B cell (primary cell): ENCODE data around the gene CHST3. TPM values are rescaled to one million over a fixed set of nuclear protein-coding genes. Genes with fewer than 3 reads are reported as not detected.

Experiments used
- ATAC-seq: fragments of 200-7000 bp; cut with Tn5 transposase; one replicate; pipeline ENCODE4 v1.10.0; 2021; ENCODE audit warnings: low read depth, mild to moderate bottlenecking, moderate number of reproducible peaks, moderate library complexity
- CTCF ChIA-PET: fragments of 350-600 bp; sonication (Branson Sonifier 250); formaldehyde crosslinking; loops from one replicate; lab custom pipeline; 2021; ENCODE audit warnings: antibody characterized with exemption, inconsistent platforms; lab: Charles Lee
- POLR2A ChIA-PET: fragments of 350-600 bp; sonication (Branson Sonifier 250); formaldehyde crosslinking; loops from one replicate; lab custom pipeline; 2021; ENCODE audit warnings: antibody characterized with exemption; lab: Charles Lee
- DNase-seq: peaks from one replicate; pipeline ENCODE4 v3.0.0; 2013
- H2AFZ ChIP-seq: 2 replicates; pipeline ENCODE4 v1.6.1; 2012; ENCODE audit warnings: mild to moderate bottlenecking, low read depth, low read length; ENCODE audit not compliant: insufficient read depth, poor library complexity, severe bottlenecking
- H3K27ac ChIP-seq, 2 donors: 1 replicate in 1 of 2; 2 replicates in 1 of 2; pipeline ENCODE4 v1.5.1; 2012 to 2013; ENCODE audit warnings: low read length in 2 of 2, mild to moderate bottlenecking in 2 of 2, moderate library complexity in 1 of 2
- H3K27me3 ChIP-seq, 4 experiments: fragments of 200-600 bp in 1 of 4; sonication (generic) in 1 of 4; replicated peaks in 1 of 4; 1 replicate in 2 of 4; 2 replicates in 2 of 4; pipeline versions ENCODE4 v1.6.1 to v1.7.0; 2013 to 2016; ENCODE audit warnings: low read length in 3 of 4, mild to moderate bottlenecking in 2 of 4, mixed read lengths in 1 of 4, moderate library complexity in 1 of 4; ENCODE audit not compliant: insufficient read depth in 4 of 4, control insufficient read depth in 3 of 4; ENCODE audit errors: control extremely low read depth in 1 of 4
- H3K36me3 ChIP-seq, 2 experiments: replicated peaks in 1 of 2; 1 replicate in 1 of 2; 2 replicates in 1 of 2; pipeline versions ENCODE4 v1.6.1 to v1.7.1; 2013; ENCODE audit warnings: low read length in 1 of 2; ENCODE audit not compliant: insufficient read depth in 2 of 2, control insufficient read depth in 1 of 2; ENCODE audit errors: control extremely low read depth in 1 of 2, extremely low read depth in 1 of 2
- H3K4me1 ChIP-seq, 2 donors: fragments of 200-600 bp in 1 of 2; sonication (generic) in 1 of 2; 1 replicate in 1 of 2; 2 replicates in 1 of 2; pipeline versions ENCODE4 v1.5.1 to v1.6.1; 2013 to 2017; ENCODE audit warnings: low read length in 2 of 2; ENCODE audit not compliant: control insufficient read depth in 2 of 2, insufficient read depth in 2 of 2
- H3K4me2 ChIP-seq: replicated peaks from 2 replicates; pipeline ENCODE3; 2012; ENCODE audit warnings: mild to moderate bottlenecking, low read depth, low read length; ENCODE audit not compliant: poor library complexity, severe bottlenecking
- H3K4me3 ChIP-seq, 5 experiments: fragments of 200-600 bp in 1 of 5; sonication (generic) in 1 of 5; 1 replicate in 3 of 5; 2 replicates in 2 of 5; pipeline versions ENCODE4 v1.5.1 to v1.7.0; 2011 to 2016; ENCODE audit warnings: low read length in 4 of 5, mild to moderate bottlenecking in 4 of 5, low read depth in 2 of 5, control low read depth in 1 of 5, moderate library complexity in 1 of 5; ENCODE audit not compliant: insufficient read depth in 1 of 5; ENCODE audit errors: control extremely low read depth in 1 of 5, extremely low read depth in 1 of 5
- H3K79me2 ChIP-seq: fragments of 200-600 bp; sonication (generic); one replicate; pipeline ENCODE4 v1.6.0; 2016; ENCODE audit warnings: low read length; ENCODE audit not compliant: control insufficient read depth, insufficient read depth
- H3K9ac ChIP-seq: fragments of 200-600 bp; sonication (generic); 2 replicates; pipeline ENCODE4 v1.6.1; 2017; ENCODE audit warnings: mild to moderate bottlenecking, low read length, moderate library complexity
- H3K9me3 ChIP-seq, 3 donors: one replicate each; pipeline versions ENCODE4 v1.6.1 to v1.7.1; 2013; ENCODE audit warnings: low read length in 2 of 3; ENCODE audit not compliant: control insufficient read depth in 2 of 3, insufficient read depth in 1 of 3; ENCODE audit errors: control extremely low read depth in 1 of 3
- H4K20me1 ChIP-seq: 2 replicates; pipeline ENCODE4 v1.6.0; 2012; ENCODE audit warnings: mild to moderate bottlenecking, low read length; ENCODE audit not compliant: insufficient read depth, control insufficient read depth, poor library complexity, severe bottlenecking
- H3K27ac Mint-ChIP-seq: one replicate; pipeline ENCODE4 v1.8.0; 2021; ENCODE audit warnings: mixed read lengths
- H3K27me3 Mint-ChIP-seq: one replicate; pipeline ENCODE4 v1.8.0; 2021; ENCODE audit warnings: mixed read lengths
- H3K4me1 Mint-ChIP-seq: one replicate; pipeline ENCODE4 v1.8.0; 2021; ENCODE audit warnings: mixed read lengths
- H3K4me3 Mint-ChIP-seq: one replicate; pipeline ENCODE4 v1.8.0; 2021; ENCODE audit warnings: mixed read lengths
- H3K9me3 Mint-ChIP-seq: one replicate; pipeline ENCODE4 v1.8.0; 2022; ENCODE audit warnings: mixed read lengths; ENCODE audit not compliant: insufficient read depth
- EZH2 ChIP-seq: IDR thresholded peaks from 2 replicates; pipeline ENCODE4 v1.6.1; 2012; ENCODE audit warnings: borderline replicate concordance, low read depth, mild to moderate bottlenecking, moderate library complexity, low read length; ENCODE audit not compliant: insufficient read depth, poor library complexity, severe bottlenecking
- WGBS: methylation state at CpG from one replicate; pipeline ENCODE4 v1.1.5; 2013; ENCODE audit warnings: missing lambda C conversion rate; ENCODE audit not compliant: insufficient coverage; 5-methylcytosine and 5-hydroxymethylcytosine counted together
- intact Hi-C: fragments of 100-400 bp; cut with micrococcal nuclease; formaldehyde crosslinking; loops from one replicate; pipeline ENCODE4 v1.10.0; 2022
- polyA plus RNA-seq: library from polyadenylated mRNA; depleted of rRNA; stranded (reverse); fragments of >200 nt; gene quantifications from 2 replicates; pipeline ENCODE4 v1.2.3, GENCODE V29; 2012
- total RNA-seq, 2 donors: library from RNA; stranded (reverse); fragments of 120-200 nt in 1 of 2; gene quantifications; 1 replicate in 1 of 2; 2 replicates in 1 of 2; pipeline versions ENCODE4 v1.2.3 to v1.2.4, GENCODE V29; 2013 to 2022
- TF ChIP-seq, protein P1 (sequence below): fragments of 200-600 bp; IDR thresholded peaks from one replicate; pipeline ENCODE4 v1.8.0; 2022; ENCODE audit warnings: antibody characterized with exemption, mild to moderate bottlenecking

CHST3 gene
- total and polyA plus RNA-seq, 2 donors (not counting 1 experiment from before 2014, with no cell fraction given), result 0.01 TPM; not detected in 1

DNA sequence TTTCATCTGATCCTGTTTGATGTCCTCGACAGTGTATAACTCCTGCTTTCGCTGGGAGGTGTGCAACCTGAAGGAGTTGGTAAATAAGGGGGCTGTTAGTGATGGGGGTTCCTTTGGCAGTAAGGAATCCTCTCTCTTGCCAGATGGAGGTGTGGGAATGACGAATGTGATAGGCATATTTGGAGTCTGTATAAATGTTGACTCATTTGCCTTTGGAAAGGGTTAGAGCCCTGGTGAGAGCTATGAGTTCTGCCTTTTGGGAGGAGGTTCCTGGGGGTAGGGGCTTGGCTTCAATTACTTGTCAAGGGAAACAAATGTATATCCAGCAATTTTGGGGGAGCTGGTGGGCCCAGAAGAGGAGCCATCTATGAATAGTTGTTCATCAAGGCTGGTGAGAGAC, 11.4 kb upstream of the CHST3 start:
- Histone ChIP-seq H3K79me2 (no peaks in the 10 kb centered on the region), H4K20me1 (no peaks in the 10 kb centered on the region), H3K27me3 (peaks cover 0 to 17% (median 5%) of the 10 kb centered on the region in 4 experiments), H3K9ac (no peak overlapping the region), H3K9me3 (peaks cover 0 to 58% (median 46%) of the 10 kb centered on the region in 3 donors), H3K27ac (no peak overlapping the region), H2AFZ (no peak overlapping the region), H3K4me2 (no peak overlapping the region), H3K36me3 (no peaks in the 10 kb centered on the region), H3K4me1 (no peaks in the 10 kb centered on the region), H3K4me3 (no peak overlapping the region)
- intact Hi-C loops, result no loop called here
- Mint-ChIP-seq H3K27me3 (peaks cover 5% of the 10 kb centered on the region), H3K9me3 (peaks cover 18% of the 10 kb centered on the region), H3K4me1 (no peaks in the 10 kb centered on the region), H3K4me3 (no peak overlapping the region), H3K27ac (no peak overlapping the region)
- no peak for TF ChIP-seq EZH2
- TF ChIP-seq, protein P1, sequence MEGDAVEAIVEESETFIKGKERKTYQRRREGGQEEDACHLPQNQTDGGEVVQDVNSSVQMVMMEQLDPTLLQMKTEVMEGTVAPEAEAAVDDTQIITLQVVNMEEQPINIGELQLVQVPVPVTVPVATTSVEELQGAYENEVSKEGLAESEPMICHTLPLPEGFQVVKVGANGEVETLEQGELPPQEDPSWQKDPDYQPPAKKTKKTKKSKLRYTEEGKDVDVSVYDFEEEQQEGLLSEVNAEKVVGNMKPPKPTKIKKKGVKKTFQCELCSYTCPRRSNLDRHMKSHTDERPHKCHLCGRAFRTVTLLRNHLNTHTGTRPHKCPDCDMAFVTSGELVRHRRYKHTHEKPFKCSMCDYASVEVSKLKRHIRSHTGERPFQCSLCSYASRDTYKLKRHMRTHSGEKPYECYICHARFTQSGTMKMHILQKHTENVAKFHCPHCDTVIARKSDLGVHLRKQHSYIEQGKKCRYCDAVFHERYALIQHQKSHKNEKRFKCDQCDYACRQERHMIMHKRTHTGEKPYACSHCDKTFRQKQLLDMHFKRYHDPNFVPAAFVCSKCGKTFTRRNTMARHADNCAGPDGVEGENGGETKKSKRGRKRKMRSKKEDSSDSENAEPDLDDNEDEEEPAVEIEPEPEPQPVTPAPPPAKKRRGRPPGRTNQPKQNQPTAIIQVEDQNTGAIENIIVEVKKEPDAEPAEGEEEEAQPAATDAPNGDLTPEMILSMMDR, result no peak
- no peak for DNase-seq
- ChIA-PET CTCF (no interaction called here), POLR2A (no interaction called here)
- no peak for ATAC-seq
- 67% methylated on average over 3 of the region's 3 CpGs for WGBS

DNA sequence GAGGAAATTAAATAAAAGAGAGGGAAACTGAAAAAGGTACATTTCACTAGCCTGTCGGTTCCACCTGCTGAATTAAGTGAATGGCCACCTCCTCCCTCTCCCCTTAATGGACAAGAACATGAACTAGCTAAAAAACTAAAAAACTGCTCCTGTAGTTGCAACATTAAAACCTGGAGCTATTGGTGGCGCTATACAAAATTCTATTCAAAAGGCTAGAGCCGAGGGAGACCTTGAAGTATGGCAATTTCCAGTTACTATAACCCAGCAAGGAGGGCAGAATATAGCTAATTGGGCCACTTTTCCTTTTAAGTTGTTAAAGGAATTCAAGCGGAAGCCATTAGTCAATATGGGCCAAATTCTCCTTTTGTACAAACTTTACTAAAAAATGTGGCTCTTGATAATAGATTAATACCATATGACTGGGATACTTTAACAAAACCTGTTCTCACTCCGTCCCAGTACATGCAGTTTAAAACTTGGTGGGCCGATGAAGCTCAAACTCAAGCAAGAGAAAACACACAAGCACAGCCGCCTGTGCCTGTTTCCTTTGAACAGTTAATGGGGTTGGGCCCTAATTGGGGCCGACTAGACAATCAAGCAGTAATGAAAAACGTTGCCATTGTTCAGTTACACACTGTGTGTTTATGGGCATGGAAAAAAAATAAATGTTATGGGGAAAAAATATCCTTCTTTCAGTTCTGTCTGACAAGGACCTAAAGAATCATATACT, 6.5 kb upstream of the CHST3 start:
- Mint-ChIP-seq H3K27ac (no peak overlapping the region), H3K4me3 (no peak overlapping the region), H3K4me1 (peaks cover 2% of the 10 kb centered on the region), H3K9me3 (peaks cover 14% of the 10 kb centered on the region), H3K27me3 (peaks cover 33% of the 10 kb centered on the region)
- Histone ChIP-seq H3K36me3 (no peaks in the 10 kb centered on the region), H3K4me3 (no peak overlapping the region), H3K4me2 (no peak overlapping the region), H3K4me1 (no peaks in the 10 kb centered on the region), H3K9ac (no peak overlapping the region), H3K27me3 (peaks cover 0 to 17% (median 4%) of the 10 kb centered on the region in 4 experiments), H3K27ac (no peak overlapping the region), H3K9me3 (peaks cover 1 to 30% (median 23%) of the 10 kb centered on the region in 3 donors), H3K79me2 (no peaks in the 10 kb centered on the region), H2AFZ (no peak overlapping the region), H4K20me1 (no peaks in the 10 kb centered on the region)
- DNase-seq, result no peak
- no peak for ATAC-seq
- POLR2A ChIA-PET, result no interaction called here
- CTCF ChIA-PET, result interaction anchor here (1.6 kb wide), 1 partner anchor 91 kb away, joined by 7 read pairs; no protein-coding TSS in a partner anchor
- intact Hi-C loops, result no loop called here
- TF ChIP-seq, protein P1, result no peak
- TF ChIP-seq EZH2, result no peak
- 100% methylated on average over 2 of the region's 9 CpGs for WGBS
